HCT116 (cell line): ENCODE measurements around the gene NEB.

Source experiments
- SP1 ChIP-seq: IDR thresholded peaks from 2 replicates; pipeline ENCODE4 v1.6.1; 2012; ENCODE audit warnings: low read depth
- SRF ChIP-seq: IDR thresholded peaks from 2 replicates; pipeline ENCODE4 v1.6.1; 2012; ENCODE audit warnings: low read depth
- TF ChIP-seq, protein P1 (sequence below), 3 experiments: fragments of 200-600 bp in 1 of 3; sonication (generic) in 1 of 3; IDR thresholded peaks in 2 of 3; conservative IDR thresholded peaks in 1 of 3; 2 replicates each; pipeline ENCODE4 v1.5.1; 2012 to 2017; ENCODE audit warnings: low read depth in 2 of 3, low read length in 2 of 3, antibody characterized with exemption in 1 of 3, borderline replicate concordance in 1 of 3, control low read depth in 1 of 3, mild to moderate bottlenecking in 1 of 3, mixed read lengths in 1 of 3, mixed run types in 1 of 3, moderate library complexity in 1 of 3; ENCODE audit not compliant: insufficient read depth in 1 of 3

GRCh38 chr2:151777935-151778334, 43.7 kb upstream of the NEB start:
- TF ChIP-seq, protein P1, sequence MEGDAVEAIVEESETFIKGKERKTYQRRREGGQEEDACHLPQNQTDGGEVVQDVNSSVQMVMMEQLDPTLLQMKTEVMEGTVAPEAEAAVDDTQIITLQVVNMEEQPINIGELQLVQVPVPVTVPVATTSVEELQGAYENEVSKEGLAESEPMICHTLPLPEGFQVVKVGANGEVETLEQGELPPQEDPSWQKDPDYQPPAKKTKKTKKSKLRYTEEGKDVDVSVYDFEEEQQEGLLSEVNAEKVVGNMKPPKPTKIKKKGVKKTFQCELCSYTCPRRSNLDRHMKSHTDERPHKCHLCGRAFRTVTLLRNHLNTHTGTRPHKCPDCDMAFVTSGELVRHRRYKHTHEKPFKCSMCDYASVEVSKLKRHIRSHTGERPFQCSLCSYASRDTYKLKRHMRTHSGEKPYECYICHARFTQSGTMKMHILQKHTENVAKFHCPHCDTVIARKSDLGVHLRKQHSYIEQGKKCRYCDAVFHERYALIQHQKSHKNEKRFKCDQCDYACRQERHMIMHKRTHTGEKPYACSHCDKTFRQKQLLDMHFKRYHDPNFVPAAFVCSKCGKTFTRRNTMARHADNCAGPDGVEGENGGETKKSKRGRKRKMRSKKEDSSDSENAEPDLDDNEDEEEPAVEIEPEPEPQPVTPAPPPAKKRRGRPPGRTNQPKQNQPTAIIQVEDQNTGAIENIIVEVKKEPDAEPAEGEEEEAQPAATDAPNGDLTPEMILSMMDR (IDR thresholded peaks at IDR 0.05 in 2 of 3, conservative IDR thresholded peaks at IDR 0.05 in 1 of 3; ENCODE audit: borderline replicate concordance in 1 of 3, insufficient read depth in 1 of 3, low read depth in 2 of 3, low read length in 2 of 3): no peak
- no peak for TF ChIP-seq SRF
- TF ChIP-seq SP1: no peak
